Keratinocyte (primary cell): ENCODE results near the gene DDR2.

Source experiments
- CTCF ChIP-seq, 3 experiments: IDR thresholded peaks in 1 of 3; conservative IDR thresholded peaks in 1 of 3; optimal IDR thresholded peaks in 1 of 3; 2 replicates in 2 of 3; 3 replicates in 1 of 3; pipeline versions ENCODE3 to v1.5.1; 2011; ENCODE audit warnings: low read length in 3 of 3, mild to moderate bottlenecking in 3 of 3, moderate library complexity in 2 of 3, control low read depth in 1 of 3, inconsistent platforms in 1 of 3; ENCODE audit not compliant: insufficient read depth in 2 of 3; ENCODE audit errors: extremely low read depth in 1 of 3
- EZH2 ChIP-seq: IDR thresholded peaks from one replicate; pipeline ENCODE4 v1.6.1; 2012; ENCODE audit warnings: inconsistent platforms, mild to moderate bottlenecking, low read length, moderate library complexity

DNA sequence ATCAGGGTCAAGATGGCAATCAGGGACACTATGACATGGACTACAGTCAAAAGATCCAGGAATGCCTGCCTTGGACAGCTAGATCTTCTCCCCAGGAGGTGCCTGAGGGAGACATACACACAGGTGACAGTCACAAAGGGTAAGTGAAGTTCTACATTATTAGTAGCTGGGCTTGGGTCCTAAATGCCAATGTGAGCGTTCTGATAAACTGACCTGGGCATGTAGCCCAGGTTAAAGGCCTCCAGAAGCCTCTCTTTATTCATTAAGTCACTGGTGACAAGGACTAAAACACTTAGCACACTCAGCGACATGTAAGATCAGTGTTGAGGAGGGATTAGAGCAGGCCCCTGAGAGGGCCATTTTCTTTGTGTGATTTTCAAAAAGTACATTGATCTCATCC, 109.3 kb downstream of the DDR2 start:
- TF ChIP-seq CTCF (optimal IDR thresholded peaks at IDR 0.05 in 1 of 3, IDR thresholded peaks at IDR 0.05 in 1 of 3, conservative IDR thresholded peaks at IDR 0.05 in 1 of 3; ENCODE audit: extremely low read depth in 1 of 3, insufficient read depth in 2 of 3, low read length in 3 of 3) (no peak), EZH2 (no peak)
